Left ventricle myocardium inferior (tissue), 1 donor: ENCODE measurements around the gene SECTM1. TPM values are rescaled to one million over a fixed set of nuclear protein-coding genes. Genes with fewer than 3 reads are reported as not detected.

Experiments used
- DNase-seq: peaks from one replicate; pipeline ENCODE4 v3.0.0-alpha.2; 2020
- H3K27ac ChIP-seq: fragments of 200-600 bp; replicated peaks from 2 replicates; pipeline ENCODE4 v1.8.0; 2021
- H3K27me3 ChIP-seq: fragments of 200-600 bp; 2 replicates; pipeline ENCODE4 v1.8.0; 2021; ENCODE audit warnings: low read depth
- H3K36me3 ChIP-seq: fragments of 200-600 bp; 2 replicates; pipeline ENCODE4 v1.8.0; 2021
- H3K4me1 ChIP-seq: fragments of 200-600 bp; 2 replicates; pipeline ENCODE4 v1.8.0; 2021
- H3K4me3 ChIP-seq: fragments of 200-600 bp; 2 replicates; pipeline ENCODE4 v1.8.0; 2021; ENCODE audit warnings: mild to moderate bottlenecking, moderate library complexity
- H3K9me3 ChIP-seq: fragments of 200-600 bp; replicated peaks from 2 replicates; pipeline ENCODE4 v1.8.0; 2021
- CTCF ChIP-seq: fragments of 200-600 bp; IDR thresholded peaks from 2 replicates; pipeline ENCODE4 v1.8.0; 2021; ENCODE audit warnings: antibody characterized with exemption, mild to moderate bottlenecking, borderline replicate concordance
- intact Hi-C: fragments of 100-400 bp; cut with micrococcal nuclease; formaldehyde crosslinking; loops from one replicate; pipeline ENCODE4 v1.11.0; 2022
- total RNA-seq: library from RNA; stranded (reverse); fragmentation: NEBNext Ultra II Directional; extraction: Animal tissue kit (Norgen Biotek cat#: 25700); gene quantifications from one replicate; pipeline ENCODE4 v1.2.1, GENCODE V29; 2021
- donor health status: DM: no; HTN: yes; CAD: no; lungs with severe emphysema.

SECTM1 gene
- total RNA-seq, 1 donor from 2014 or later: 3.9 TPM

GRCh38 chr17:82282239-82283207, 51.0 kb downstream of the SECTM1 start:
- DNase-seq: no peak
- H3K9me3 ChIP-seq: no peaks in the 10 kb centered on the region
- no peak overlapping the region for H3K4me3 ChIP-seq
- no peaks in the 10 kb centered on the region for H3K27me3 ChIP-seq
- H3K27ac ChIP-seq: no peak overlapping the region
- H3K36me3 ChIP-seq: no peaks in the 10 kb centered on the region
- intact Hi-C loops: no loop called here
- no peak for TF ChIP-seq CTCF
- peaks cover 15% of the 10 kb centered on the region for H3K4me1 ChIP-seq

GRCh38 chr17:82281502-82282238, 51.9 kb downstream of the SECTM1 start:
- H3K4me1 ChIP-seq: peaks cover 7% of the 10 kb centered on the region
- intact Hi-C loops: no loop called here
- no peaks in the 10 kb centered on the region for H3K9me3 ChIP-seq
- no peak overlapping the region for H3K4me3 ChIP-seq
- no peak for DNase-seq
- no peaks in the 10 kb centered on the region for H3K27me3 ChIP-seq
- no peak overlapping the region for H3K27ac ChIP-seq
- TF ChIP-seq CTCF: no peak
- no peaks in the 10 kb centered on the region for H3K36me3 ChIP-seq

GRCh38 chr17:82281076-82281475, 52.5 kb downstream of the SECTM1 start:
- no peak for DNase-seq
- H3K27me3 ChIP-seq: no peaks in the 10 kb centered on the region
- no peak for TF ChIP-seq CTCF
- H3K27ac ChIP-seq: no peak overlapping the region
- H3K4me1 ChIP-seq: peaks cover 7% of the 10 kb centered on the region
- no peak overlapping the region for H3K4me3 ChIP-seq
- no peaks in the 10 kb centered on the region for H3K36me3 ChIP-seq
- intact Hi-C loops: no loop called here
- H3K9me3 ChIP-seq: no peaks in the 10 kb centered on the region

GRCh38 chr17:82280537-82280936, 53.0 kb downstream of the SECTM1 start:
- no peaks in the 10 kb centered on the region for H3K27me3 ChIP-seq
- intact Hi-C loops: no loop called here
- no peaks in the 10 kb centered on the region for H3K36me3 ChIP-seq
- DNase-seq: no peak
- no peaks in the 10 kb centered on the region for H3K9me3 ChIP-seq
- H3K4me1 ChIP-seq: peaks cover 7% of the 10 kb centered on the region
- no peak overlapping the region for H3K4me3 ChIP-seq
- no peak overlapping the region for H3K27ac ChIP-seq
- TF ChIP-seq CTCF: no peak

- intact Hi-C loops: no loop called here
- H3K27me3 ChIP-seq: no peaks in the 10 kb centered on the region
- H3K9me3 ChIP-seq: no peaks in the 10 kb centered on the region
- TF ChIP-seq CTCF: no peak
- no peak for DNase-seq
- peaks cover 16% of the 10 kb centered on the region for H3K4me1 ChIP-seq
- no peaks in the 10 kb centered on the region for H3K36me3 ChIP-seq
- H3K4me3 ChIP-seq: no peak overlapping the region
- no peak overlapping the region for H3K27ac ChIP-seq
Measured at GRCh38 chr17:82278786-82279391, 54.7 kb downstream of the SECTM1 start.
